Measurements from ENCODE around the gene KCNG3. TPM values are rescaled to one million over a fixed set of nuclear protein-coding genes. Genes with fewer than 3 reads are reported as not detected.

The KCNG3 gene
- total RNA-seq: under 1 TPM; 0.24 to 0.50 (median 0.38) TPM

DNA sequence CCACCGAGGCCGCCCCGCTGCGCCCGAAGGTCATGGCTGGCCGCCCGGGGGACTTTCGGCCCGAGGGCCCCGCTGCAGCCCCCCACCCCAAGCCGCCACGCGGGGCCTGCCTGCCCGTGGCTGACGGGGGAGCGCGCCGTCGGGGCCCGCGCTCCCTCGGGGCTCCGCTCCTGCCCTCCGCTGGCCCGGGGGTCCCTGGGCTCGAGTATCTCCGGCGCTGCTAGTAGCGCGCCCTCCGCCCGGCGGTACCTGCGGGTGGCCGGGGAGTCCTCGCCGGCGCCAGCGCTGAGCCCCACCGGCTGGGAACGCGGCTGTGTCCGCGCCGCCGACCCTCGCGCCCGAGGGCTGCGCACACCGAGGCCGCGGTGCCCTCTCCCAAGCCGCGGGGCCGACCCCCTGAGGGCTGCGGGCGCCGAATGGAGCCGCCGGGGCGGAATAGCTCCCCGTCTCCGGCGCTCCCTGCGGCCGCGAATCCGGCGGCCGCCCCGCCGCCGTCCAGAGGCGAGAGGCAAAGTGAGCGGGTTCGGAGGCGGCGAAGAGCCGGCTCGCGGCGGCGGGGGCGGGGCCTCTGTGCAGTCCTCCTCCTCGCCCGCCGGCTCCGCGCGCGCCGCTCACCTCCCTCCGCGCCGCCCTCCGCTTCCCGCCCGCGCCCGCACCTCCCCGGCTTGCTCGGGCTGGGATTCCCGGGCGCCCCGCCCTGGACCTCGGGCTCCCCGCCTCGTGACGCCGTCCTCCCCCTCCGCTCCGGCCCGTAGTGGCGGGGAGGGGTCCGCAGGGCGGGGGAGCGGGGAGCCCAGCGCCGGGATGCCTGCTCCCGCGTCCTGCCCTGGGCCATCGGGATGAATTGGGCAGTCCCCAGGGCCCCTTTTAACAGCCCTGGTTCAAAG is at the start of gene KCNG3:
TSS of gene KCNG3 (minus strand) at position 515 of the 887 bp plus-strand sequence. CDS start at position 34, 481 bp downstream.
- no peaks in the 10 kb centered on the region for H3K9me3 Mint-ChIP-seq
- peak within 1 kb of the TSS; percentile 90 for H3K4me3 Mint-ChIP-seq
- DNase-seq: peak; percentile 68
- H3K27me3 Mint-ChIP-seq (ENCODE audit: low read depth): peaks cover 21% of the 10 kb centered on the region
- peak; percentile 87 to 89 for ATAC-seq
- H3K36me3 Mint-ChIP-seq (ENCODE audit: insufficient read depth): no peaks in the 10 kb centered on the region
- peaks cover 7% of the 10 kb centered on the region for H3K4me1 Mint-ChIP-seq (ENCODE audit: low read depth)

GRCh38 chr2:42542871-42543270 is 49.1 kb upstream of the KCNG3 start:
- Mint-ChIP-seq H3K9me3 (no peaks in the 10 kb centered on the region), H3K27me3 (ENCODE audit: low read depth) (no peaks in the 10 kb centered on the region), H3K36me3 (ENCODE audit: insufficient read depth) (no peaks in the 10 kb centered on the region), H3K4me3 (no peak overlapping the region), H3K4me1 (ENCODE audit: low read depth) (peaks cover 4% of the 10 kb centered on the region)
- ATAC-seq (no peak), DNase-seq (no peak)

GRCh38 chr2:42537493-42537892 is 43.7 kb upstream of the KCNG3 start:
- Mint-ChIP-seq H3K9me3 (no peaks in the 10 kb centered on the region), H3K4me3 (no peak overlapping the region), H3K36me3 (ENCODE audit: insufficient read depth) (no peaks in the 10 kb centered on the region), H3K27me3 (ENCODE audit: low read depth) (no peaks in the 10 kb centered on the region), H3K4me1 (ENCODE audit: low read depth) (peaks cover 2% of the 10 kb centered on the region)
- DNase-seq: no peak
- ATAC-seq: no peak

DNA sequence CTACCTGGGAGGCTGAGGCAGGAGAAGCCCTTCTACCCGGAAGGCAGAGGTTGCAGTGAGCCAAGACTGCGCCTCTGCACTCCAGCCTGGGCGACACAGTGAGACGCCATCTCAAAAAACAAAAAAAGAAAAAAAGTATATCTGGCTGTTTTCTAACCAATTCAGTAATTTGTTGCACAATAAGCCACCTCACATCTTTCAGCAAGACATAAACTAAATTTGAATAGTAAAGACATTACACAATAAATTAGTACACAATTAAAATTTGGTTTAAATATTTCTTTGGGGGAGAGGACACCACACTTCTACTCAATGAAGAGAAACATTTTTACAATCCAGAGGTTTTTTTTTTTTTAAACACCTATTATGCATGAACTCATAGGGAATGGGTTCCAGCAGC is 38.6 kb upstream of the KCNG3 start:
- no peak for ATAC-seq
- Mint-ChIP-seq H3K9me3 (no peaks in the 10 kb centered on the region), H3K4me1 (ENCODE audit: low read depth) (no peaks in the 10 kb centered on the region), H3K4me3 (no peak overlapping the region), H3K36me3 (ENCODE audit: insufficient read depth) (no peaks in the 10 kb centered on the region), H3K27me3 (ENCODE audit: low read depth) (no peaks in the 10 kb centered on the region)
- DNase-seq: no peak

DNA sequence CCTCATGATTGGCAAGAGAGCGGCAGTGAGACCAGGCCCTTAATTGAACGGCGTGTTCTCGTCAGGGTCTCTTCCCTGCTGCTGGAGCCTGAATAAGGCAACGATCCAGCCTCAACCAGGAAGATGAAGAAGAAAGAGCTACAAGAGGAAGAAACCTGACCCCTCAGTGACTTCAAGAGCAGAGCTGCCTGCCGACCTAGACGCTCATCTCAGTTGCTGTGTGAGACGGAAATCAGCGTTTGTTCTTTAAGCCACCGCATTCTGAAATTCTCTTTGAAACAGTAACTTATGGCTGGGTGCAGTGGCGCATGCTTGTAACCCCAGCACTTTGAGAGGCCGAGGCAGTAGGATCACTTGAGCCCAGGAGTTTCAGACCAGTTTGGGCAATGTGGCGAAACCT is 29.6 kb upstream of the KCNG3 start:
- ATAC-seq: no peak

DNA sequence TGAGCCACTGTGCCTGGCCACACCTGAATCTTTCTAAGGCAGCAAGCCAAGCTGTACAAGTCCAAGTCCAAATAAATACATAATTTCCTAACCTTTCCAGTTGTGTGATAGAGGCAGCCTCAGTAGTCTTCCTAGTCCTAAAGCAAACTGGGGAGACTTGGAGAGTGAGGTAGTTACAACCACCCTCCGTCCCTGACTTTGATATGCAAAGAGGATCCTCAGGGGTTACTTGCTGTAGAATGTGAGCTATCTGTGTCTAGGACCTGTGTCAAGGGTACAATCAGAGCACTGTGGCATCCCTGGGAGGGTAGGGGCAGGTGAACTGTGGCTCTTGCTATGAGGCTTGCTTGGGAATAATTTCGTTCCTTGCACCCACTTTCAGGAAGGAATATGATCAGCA is 28.3 kb upstream of the KCNG3 start:
- ATAC-seq: no peak
- H3K9me3 Mint-ChIP-seq: no peaks in the 10 kb centered on the region
- H3K27me3 Mint-ChIP-seq (ENCODE audit: low read depth): no peaks in the 10 kb centered on the region
- H3K4me3 Mint-ChIP-seq: no peak overlapping the region
- DNase-seq: no peak
- H3K4me1 Mint-ChIP-seq (ENCODE audit: low read depth): no peaks in the 10 kb centered on the region
- no peaks in the 10 kb centered on the region for H3K36me3 Mint-ChIP-seq (ENCODE audit: insufficient read depth)

More for the DNA sequence above, 29.6 kb upstream of the KCNG3 start:
- Mint-ChIP-seq H3K36me3 (ENCODE audit: insufficient read depth) (no peaks in the 10 kb centered on the region), H3K9me3 (no peaks in the 10 kb centered on the region), H3K27me3 (ENCODE audit: low read depth) (no peaks in the 10 kb centered on the region), H3K4me3 (no peak overlapping the region), H3K4me1 (ENCODE audit: low read depth) (no peaks in the 10 kb centered on the region)
- no peak for DNase-seq

- no peak for DNase-seq
- Mint-ChIP-seq H3K36me3 (ENCODE audit: insufficient read depth) (no peaks in the 10 kb centered on the region), H3K9me3 (no peaks in the 10 kb centered on the region), H3K27me3 (ENCODE audit: low read depth) (no peaks in the 10 kb centered on the region), H3K4me1 (ENCODE audit: low read depth) (no peaks in the 10 kb centered on the region), H3K4me3 (no peak overlapping the region)
- no peak for ATAC-seq
Observed at GRCh38 chr2:42519624-42520023, 25.8 kb upstream of the KCNG3 start.

- no peak for ATAC-seq
- Mint-ChIP-seq H3K4me3 (no peak overlapping the region), H3K27me3 (ENCODE audit: low read depth) (peaks cover 2% of the 10 kb centered on the region), H3K4me1 (ENCODE audit: low read depth) (no peaks in the 10 kb centered on the region), H3K36me3 (ENCODE audit: insufficient read depth) (no peaks in the 10 kb centered on the region), H3K9me3 (no peaks in the 10 kb centered on the region)
- DNase-seq: no peak
Observed at GRCh38 chr2:42516418-42516901, 22.7 kb upstream of the KCNG3 start.

DNA sequence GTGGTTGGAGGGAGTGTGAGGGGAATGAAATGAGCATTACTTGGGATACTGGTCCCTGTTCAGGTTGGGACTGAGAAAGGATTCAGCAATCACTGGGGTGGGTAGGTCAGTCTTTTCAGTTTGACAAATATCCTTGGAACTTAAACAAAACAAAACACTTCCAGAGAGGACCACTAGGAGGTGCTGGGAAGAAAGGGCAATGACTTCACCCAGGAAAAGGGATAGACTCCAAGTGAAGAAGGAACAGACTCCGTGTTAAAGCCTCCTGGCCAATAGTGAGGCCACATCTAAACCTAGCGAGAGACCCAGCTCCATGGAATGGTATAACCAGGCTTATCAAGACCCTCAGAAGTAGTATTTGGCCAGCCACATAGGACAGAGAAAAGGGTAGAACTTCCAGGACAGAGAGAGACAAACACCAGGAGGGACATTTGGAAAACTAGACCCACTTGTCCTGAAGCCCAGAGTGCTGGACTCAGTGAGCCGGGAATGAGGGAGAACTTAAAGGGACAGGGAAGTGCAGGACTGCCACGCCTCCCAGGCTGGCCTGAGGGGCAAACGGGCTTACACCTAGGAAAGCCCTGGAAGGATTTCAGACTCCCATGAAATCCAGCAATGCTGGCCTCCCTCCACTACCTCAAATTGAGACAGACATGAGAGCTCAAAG is 19.6 kb upstream of the KCNG3 start:
- no peak overlapping the region for H3K4me3 Mint-ChIP-seq
- no peak for ATAC-seq
- no peak for DNase-seq

DNA sequence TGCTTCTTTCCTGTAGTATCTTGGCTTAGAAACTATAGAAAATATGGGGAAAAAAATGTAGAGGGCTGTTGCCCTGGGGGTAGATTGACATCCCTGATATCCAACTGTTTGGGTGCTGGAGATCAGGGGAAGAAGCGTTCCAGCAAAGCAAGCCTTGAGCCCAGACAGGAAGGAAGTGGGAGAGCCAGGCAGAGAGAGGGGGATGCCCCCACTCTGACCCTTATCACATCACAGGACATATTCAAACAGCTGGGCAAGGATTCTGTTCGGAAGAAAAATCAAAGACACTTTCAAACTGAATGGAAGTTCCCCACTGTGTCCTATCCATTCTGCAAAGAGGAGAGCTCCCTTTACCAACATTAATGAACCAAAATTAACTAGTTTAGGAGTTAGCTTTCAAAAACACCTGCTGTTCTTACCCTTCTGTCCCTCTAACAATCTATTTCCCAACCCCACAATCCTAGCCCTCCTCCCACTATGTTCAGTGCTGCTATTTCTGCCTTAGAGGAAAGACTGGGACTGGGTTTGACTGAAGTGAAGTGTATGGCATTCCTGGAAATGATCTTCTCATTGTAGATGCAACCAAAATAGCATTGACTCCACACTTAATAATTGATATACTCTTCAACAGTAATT is 16.9 kb upstream of the KCNG3 start:
- no peak overlapping the region for H3K4me3 Mint-ChIP-seq
- H3K4me1 Mint-ChIP-seq (ENCODE audit: low read depth): peaks cover 7% of the 10 kb centered on the region
- DNase-seq (no peak), ATAC-seq (no peak)
- no peaks in the 10 kb centered on the region for H3K36me3 Mint-ChIP-seq (ENCODE audit: insufficient read depth)
- H3K27me3 Mint-ChIP-seq (ENCODE audit: low read depth): peaks cover 2% of the 10 kb centered on the region
- no peaks in the 10 kb centered on the region for H3K9me3 Mint-ChIP-seq

More for the DNA sequence above, 19.6 kb upstream of the KCNG3 start:
- Mint-ChIP-seq H3K36me3 (ENCODE audit: insufficient read depth) (no peaks in the 10 kb centered on the region), H3K9me3 (no peaks in the 10 kb centered on the region), H3K27me3 (ENCODE audit: low read depth) (peaks cover 2% of the 10 kb centered on the region), H3K4me1 (ENCODE audit: low read depth) (peaks cover 7% of the 10 kb centered on the region)

DNA sequence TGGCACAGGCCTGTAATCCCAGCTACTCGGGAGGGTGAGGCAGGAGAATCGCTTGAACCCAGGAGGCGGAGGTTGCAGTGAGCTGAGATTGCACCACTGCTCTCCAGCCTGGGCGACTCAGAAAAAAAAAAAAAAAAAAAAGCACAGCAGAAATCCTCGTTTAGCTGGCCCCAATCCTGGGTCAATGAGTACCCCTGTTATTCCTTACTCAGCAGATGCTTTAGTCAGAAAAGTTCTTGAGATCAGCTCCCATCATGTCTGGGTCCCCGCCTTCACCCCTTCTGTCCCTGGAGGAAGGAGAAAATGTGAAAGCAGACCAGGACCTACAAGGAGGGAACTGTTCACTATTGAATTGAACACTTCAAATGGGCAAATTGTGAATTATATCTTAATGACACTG is 16.4 kb upstream of the KCNG3 start:
- ATAC-seq (no peak), DNase-seq (no peak)
- H3K27me3 Mint-ChIP-seq (ENCODE audit: low read depth): peaks cover 2% of the 10 kb centered on the region
- no peak overlapping the region for H3K4me3 Mint-ChIP-seq
- H3K4me1 Mint-ChIP-seq (ENCODE audit: low read depth): peaks cover 7% of the 10 kb centered on the region
- H3K36me3 Mint-ChIP-seq (ENCODE audit: insufficient read depth): no peaks in the 10 kb centered on the region
- H3K9me3 Mint-ChIP-seq: no peaks in the 10 kb centered on the region

DNA sequence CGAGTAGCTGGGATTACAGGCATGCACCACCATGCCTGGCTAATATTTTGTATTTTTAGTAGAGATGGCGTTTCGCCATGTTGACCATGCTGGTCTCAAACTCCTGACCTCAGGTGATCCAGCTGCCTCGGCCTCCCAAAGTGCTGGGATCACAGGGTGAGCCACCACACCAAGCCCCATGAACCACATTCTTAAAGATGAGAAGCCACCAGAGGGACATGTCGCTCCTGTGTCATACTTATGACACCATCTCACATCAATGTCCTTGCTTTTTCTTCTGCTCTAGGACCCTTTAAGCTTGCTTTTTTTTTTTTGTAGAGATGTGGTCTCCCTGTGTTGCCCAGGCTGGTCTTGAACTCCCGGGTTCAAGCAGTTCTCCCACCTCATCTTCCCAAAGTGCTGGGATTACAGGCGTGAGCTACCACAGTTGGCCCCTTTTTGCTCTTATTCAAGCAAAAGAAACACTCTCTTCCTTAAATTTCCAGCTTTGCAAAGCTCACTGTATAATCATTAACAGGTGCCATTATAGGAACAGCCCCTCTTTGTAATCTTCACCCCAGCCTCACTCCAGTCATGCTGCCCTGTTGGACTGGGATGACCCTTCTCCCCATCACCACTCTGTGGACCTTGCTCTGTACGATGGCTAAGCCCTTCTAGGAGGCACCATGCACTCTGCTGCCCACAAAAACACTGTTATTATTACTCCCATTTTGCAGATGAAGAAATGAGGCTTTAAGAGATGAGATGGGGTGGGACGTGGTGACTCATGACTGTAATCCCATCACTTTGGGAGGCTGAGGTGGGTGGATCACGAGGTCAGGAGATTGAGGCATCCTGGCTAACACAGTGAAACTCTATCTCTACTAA is 10.8 kb upstream of the KCNG3 start:
- ATAC-seq (no peak), DNase-seq (no peak)
- H3K9me3 Mint-ChIP-seq: no peaks in the 10 kb centered on the region
- no peaks in the 10 kb centered on the region for H3K27me3 Mint-ChIP-seq (ENCODE audit: low read depth)
- H3K36me3 Mint-ChIP-seq (ENCODE audit: insufficient read depth): no peaks in the 10 kb centered on the region
- no peak overlapping the region for H3K4me3 Mint-ChIP-seq
- no peaks in the 10 kb centered on the region for H3K4me1 Mint-ChIP-seq (ENCODE audit: low read depth)

GRCh38 chr2:42503291-42503690 is 9.5 kb upstream of the KCNG3 start:
- Mint-ChIP-seq H3K36me3 (ENCODE audit: insufficient read depth) (no peaks in the 10 kb centered on the region), H3K4me3 (no peak overlapping the region), H3K4me1 (ENCODE audit: low read depth) (no peaks in the 10 kb centered on the region), H3K9me3 (no peaks in the 10 kb centered on the region), H3K27me3 (ENCODE audit: low read depth) (no peaks in the 10 kb centered on the region)
- DNase-seq: no peak
- ATAC-seq: no peak

GRCh38 chr2:42498497-42498896 is 4.7 kb upstream of the KCNG3 start:
- no peak for ATAC-seq
- no peaks in the 10 kb centered on the region for H3K36me3 Mint-ChIP-seq (ENCODE audit: insufficient read depth)

More at GRCh38 chr2:42498497-42498896, 4.7 kb upstream of the KCNG3 start:
- Mint-ChIP-seq H3K9me3 (no peaks in the 10 kb centered on the region), H3K4me3 (no peak overlapping the region), H3K4me1 (ENCODE audit: low read depth) (peaks cover 7% of the 10 kb centered on the region), H3K27me3 (ENCODE audit: low read depth) (peaks cover 10% of the 10 kb centered on the region)
- DNase-seq: no peak
